ENCODE data around the gene JOSD1.
A peak's percentile ranks its signal among the peaks of the same experiment; 100 is the strongest.

The JOSD1 gene

DNA sequence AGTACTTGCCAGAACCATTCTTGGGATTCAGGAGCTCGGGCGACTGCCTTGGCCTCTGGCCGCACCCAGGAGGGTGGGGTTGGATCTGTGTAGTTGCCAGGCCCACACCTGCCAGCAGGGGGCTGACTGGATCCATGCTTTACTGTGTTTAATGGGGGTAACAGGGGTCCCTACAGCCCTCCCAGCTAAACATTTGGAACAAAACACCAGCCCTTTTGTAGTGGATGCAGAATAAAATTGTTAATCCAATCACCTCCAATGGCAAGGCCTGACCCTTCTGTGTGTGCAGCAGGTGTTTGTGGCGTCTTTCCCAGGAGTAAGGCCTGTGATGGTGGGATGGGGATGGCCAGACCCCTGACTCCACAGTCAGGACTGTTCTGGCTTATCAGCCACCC is 32.6 kb upstream of the JOSD1 start:
- DNase-seq (ENCODE audit: low read depth) = peak; percentile 41

DNA sequence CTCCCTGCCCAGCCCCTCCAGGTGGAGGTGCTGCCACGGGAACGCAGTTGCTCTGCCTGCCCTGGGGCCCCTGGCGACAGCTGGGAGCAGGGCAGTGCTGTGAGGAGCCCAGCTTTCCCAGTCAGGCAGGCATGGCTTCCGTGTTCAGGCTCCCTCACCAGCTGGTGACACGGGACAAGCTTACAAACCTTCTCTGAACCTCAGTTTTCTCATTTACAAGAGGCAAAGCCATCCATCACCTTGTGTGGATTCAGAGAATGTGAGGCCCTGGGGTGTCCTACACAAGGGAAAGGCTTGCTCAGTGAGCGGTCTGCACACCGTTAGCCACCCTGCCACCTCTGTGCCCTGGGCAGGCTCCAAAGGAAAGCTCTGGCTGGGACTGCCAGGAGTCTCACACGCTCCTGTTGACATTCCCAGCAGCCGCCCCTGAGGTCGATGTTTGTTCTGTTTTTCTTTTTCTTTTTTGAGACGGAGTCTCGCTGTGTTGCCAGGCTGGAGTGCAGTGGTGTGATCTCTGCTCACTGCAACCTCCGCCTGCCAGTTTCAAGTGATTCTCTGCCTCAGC is 31.6 kb upstream of the JOSD1 start:
- no peak for DNase-seq (ENCODE audit: low read depth)

DNA sequence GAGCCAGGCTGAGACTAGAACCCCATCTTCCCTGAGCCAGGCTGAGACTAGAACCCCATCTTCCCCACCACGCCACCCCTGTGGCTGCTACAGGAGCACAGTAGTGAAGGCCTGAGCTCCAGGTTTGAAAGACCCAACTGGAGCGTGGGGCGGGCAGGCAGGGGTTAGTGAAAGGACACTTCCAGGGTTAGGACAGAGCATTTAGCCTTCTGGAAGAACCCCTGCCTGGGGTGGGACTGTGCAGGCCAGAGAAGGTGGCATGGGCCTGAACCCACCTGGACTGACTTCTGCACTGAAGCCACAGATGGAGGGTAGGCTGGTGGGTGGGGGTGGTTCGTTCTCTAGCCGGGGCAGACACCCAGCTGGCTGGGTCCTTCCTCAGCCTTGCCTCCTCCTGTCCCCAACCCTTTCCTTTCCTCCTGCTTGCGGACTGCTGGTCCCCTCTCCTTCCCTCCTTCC is 31.0 kb upstream of the JOSD1 start:
- no peak for DNase-seq (ENCODE audit: low read depth)

DNA sequence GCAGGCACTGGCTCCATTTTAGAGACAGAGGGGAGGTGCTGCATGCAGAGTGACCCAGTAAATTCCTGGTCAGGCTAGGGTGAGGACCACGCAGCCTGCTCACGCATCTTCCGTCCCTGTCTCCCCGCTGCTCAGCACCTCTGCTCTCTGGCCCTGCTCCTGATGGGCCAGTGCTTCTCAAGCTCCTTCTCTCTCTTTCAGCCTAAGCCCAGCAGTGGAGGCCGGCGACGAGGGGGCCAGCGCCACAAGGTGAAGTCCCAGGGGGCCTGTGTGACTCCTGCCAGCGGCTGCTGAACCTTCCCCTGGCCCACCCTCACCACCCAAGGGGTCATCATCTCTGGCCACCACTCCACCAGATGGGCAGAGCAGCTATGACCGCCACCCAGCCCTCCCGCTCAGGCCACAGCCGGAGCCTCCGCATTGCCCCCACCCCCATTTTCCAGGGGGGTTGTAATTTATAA is 29.7 kb upstream of the JOSD1 start:
- no peak for DNase-seq (ENCODE audit: low read depth)

DNA sequence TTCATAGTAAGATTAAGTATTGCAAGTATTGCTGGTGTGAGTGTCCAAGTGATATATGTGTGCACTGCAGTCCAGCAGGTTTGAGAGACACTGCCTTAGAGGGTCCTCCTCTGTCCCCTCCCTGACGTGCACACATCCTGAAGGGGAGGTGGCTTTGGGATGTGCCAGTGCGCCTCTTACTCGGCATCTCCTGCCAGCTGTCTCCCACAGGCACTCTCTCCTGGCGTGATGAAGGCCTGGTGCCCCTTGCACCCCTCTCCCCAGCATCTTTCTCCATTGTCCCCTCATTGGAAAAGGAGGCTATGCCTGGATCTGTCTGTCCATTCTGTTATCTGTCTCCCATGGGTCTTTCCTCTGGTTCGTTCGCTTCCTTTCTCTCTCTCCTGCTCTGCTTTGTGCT is 29.2 kb upstream of the JOSD1 start:
- DNase-seq (ENCODE audit: low read depth) = no peak

DNA sequence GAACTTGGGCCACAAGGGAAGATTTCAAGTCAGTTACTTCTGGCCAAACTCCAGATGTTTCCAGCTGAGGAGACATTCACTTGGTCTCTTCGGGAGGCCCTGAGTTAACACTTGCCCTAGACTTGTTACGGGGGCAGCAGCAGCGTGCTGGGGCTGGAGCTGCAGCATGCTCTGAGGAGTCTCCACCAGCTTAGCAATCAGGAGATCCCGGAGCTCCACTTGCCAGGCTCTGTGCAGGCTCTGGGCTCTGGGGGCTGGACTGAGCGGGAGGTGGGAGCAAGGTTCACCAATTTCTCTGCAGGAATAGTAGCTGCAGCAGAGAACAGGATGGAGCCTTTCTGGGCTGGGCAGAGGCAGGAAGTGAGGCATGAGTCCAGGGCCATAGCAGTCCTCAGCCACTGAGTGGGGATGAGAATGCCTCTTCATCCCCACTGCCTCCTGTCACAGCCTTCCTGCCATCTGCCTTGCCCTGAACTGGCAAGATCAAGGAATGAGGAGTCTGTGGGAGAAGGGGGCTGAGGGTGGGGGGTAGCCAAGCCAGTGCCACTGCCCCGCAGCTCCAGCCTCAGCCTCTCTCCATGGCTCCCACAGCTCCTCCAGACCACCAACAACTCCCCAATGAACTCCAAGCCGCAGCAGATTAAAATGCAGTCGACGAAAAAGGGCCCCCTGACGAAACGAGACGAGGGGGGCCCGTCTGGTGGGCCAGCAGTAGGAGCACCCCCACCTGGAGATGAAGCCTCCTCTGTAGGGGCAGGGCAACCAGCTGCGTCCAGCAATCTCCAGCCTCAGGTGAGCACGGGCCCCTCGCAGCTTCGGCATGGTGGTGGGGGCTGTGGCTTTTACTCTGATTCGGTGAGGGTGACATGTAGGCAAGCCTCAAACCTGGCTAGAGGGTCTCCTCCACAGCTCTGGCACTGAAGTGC is 28.4 kb upstream of the JOSD1 start:
- no peak for DNase-seq (ENCODE audit: low read depth)

DNA sequence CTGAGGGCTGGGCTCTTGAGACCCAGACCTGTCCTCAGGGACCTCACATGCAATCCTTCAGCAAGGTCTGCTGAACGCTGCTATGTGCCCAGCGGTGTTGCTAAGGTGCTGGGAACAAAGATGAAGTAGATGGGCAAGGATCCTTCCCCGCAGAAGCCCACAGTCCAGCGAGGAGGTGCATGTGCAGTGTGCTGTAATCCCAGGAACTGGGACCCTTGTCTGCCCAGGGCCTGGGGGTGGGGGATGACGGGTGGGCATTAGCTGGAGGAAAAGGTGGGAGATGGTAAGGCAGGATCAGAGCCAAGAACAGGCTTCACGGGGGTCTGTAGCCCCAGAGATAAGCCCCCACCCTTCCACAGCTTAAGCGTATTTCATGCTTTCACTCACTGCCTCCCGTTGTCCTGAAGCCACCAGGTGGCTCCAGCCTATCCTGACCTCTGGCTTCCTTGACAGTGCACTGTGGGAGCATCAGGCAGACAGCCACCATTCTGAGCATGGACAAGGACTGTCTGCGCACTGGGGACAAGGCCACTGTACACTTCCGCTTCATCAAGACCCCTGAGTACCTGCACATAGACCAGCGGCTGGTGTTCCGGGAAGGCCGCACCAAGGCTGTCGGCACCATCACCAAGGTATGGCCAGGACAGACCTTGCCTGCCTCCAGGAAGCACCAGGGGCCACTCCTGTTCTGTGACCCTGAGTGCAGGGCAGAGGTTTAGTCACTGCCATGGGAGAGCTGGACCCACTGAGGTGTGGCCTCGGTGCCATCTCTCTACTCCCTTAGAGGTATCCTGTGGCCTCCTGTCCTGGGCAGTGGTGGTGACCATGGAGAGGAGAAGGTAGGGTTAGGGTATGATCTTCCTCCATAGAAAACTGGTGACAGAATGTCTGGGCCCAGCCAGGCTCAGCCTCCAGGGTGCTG is 27.0 kb upstream of the JOSD1 start:
- no peak for DNase-seq (ENCODE audit: low read depth)

DNA sequence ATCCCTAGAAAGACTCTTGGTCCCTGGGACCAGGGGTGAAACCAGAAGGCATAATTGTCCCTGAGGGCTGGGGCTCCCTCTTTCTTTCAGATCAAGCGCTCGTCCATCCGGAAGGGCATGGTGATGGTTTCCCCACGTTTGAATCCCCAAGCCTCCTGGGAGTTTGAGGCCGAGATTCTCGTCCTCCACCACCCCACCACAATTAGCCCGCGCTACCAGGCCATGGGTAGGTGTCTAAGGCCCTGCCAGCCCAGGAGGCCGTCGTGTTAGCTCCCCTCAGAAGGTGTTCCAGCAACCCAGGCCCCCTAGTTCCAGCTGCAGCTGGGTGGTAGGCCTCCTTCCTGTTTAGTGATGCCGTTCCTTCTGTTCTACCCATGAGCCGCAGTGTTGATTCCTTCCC is 26.4 kb upstream of the JOSD1 start:
- no peak for DNase-seq (ENCODE audit: low read depth)

DNA sequence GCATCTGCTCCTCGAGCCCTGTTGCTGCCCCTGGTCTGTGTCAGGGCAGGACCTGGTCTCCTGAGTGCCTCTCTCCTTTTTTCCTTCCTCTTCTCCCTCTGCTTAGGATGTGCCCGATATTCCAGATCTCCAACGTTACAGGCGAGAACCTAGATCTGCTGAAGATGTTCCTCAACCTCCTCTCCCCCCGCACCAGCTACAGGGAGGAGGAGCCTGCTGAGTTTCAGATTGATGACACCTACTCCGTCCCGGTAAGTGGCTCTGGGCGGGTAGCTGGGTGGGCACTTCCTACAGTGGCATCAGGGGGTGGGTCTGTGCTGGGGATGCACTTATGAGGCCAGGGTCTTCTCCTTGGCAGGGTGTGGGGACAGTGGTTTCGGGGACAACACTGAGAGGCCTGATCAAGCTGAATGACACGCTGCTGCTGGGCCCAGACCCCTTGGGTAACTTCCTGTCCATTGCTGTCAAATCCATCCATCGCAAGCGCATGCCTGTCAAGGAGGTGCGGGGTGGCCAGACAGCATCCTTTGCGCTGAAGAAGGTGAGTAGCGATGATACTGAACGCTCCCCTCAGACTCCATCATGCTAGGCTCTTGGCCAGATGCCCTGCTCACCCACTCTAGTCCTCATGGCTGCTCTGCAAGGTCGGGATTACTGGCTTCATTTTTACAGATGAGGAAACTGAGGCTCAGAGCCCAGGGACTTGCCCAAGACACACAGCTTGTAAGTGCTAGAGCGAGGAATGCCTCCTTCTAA is 25.3 kb upstream of the JOSD1 start:
- DNase-seq (ENCODE audit: low read depth) = no peak

DNA sequence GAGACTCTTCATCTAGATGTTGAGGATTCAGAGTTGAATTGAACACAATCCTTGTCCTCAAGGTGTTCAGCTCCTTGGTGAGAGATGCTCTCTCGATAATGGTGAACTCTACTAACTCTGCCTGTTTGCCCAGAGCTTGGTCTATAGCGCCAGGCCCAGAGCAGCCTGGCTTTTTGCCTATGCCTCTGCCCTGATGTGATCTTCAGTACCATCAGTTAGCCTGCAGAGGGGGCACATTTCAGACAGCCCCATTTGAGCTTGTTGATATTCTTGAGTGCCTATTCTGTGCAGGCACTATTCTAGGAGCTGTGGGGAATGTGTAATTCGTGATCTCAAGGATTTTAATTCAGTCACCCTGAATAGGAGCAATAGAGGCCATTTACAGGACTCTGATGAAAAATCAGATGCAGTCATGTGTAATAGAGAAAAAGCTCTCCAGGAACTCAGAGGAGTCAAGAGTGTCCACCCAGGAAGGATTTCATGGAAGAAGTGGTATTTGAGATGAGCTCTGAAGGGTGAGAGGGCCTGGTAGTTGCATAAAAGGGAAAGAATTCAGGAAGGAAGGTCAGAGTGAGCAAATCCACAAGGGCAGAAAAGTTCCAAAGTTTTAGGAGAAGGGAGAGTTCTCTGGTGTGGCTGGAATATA is 24.3 kb upstream of the JOSD1 start:
- no peak for DNase-seq (ENCODE audit: low read depth)

DNA sequence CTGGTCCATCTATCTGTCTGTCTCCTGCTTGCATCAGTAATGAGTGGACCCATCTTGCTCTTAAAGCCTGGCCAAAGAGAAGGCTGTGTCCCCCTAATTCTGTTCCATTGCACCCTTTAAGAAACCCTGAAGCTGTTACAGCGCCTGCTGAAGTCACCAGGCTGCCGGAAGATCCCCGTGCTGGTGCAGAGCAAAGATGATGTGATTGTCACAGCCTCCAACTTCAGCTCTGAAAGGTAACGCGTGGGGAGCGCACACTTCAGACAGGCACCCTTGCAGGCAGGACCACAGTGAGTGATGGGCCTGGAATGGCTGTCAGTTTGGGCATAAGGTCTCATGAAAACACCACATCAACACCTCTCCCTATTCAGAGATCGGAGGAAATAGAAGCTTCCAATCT is 23.4 kb upstream of the JOSD1 start:
- DNase-seq (ENCODE audit: low read depth) = no peak

DNA sequence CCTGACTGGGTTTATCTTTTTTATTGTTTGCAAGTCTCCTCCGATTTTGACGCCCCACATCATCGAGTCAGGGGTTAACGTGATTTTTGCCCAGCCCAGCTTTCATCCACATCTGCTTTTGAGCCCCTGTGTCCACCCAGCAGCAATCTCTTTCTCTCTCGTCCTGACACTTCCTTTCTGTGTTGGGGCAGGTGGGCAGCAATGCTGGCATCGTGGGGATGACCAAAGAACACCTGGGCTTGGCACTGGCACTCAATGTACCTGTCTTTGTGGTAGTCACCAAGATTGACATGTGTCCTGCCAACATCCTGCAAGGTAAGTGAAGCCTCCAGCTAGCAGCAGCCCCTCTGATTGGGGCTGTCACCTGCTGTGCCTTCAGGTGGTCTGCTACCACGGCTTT is 20.8 kb upstream of the JOSD1 start:
- DNase-seq (ENCODE audit: low read depth) = no peak

DNA sequence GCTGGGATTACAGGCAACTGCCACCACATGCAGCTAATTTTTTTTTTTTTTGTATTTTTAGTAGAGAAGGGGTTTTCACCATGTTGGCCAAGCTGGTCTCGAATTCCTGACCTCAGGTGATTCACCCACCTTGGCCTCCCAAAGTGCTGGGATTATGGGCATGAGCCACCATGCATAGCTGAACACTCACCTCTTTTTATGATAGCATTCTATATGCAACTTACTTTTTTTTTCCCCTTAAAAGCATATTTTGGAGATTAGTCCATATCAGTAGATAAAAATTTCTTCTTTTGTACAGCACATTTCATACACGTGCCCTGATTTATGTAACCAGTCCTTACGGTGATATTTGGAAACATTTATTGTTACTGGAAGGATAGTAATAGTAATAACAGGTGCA is 19.6 kb upstream of the JOSD1 start:
- DNase-seq (ENCODE audit: low read depth) = no peak

DNA sequence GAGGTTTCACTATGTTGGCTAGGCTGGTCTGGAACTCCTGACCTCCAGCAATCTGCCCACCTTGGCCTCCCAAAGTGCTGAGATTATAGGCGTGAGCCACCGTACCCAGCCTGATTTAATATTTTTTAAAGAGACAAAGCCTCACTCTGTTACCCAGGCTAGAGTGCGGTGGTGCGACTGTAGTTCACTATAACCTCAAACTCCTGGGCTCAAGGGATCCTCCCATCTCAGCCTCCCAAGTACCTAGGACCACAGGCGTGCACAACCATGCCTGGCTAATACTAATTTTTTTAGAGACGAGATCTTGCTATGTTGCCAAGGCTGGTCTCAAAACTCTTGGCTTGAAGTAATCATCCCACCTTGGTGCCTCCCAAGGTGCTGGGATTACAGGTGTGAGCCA is 18.5 kb upstream of the JOSD1 start:
- DNase-seq (ENCODE audit: low read depth) = no peak

DNA sequence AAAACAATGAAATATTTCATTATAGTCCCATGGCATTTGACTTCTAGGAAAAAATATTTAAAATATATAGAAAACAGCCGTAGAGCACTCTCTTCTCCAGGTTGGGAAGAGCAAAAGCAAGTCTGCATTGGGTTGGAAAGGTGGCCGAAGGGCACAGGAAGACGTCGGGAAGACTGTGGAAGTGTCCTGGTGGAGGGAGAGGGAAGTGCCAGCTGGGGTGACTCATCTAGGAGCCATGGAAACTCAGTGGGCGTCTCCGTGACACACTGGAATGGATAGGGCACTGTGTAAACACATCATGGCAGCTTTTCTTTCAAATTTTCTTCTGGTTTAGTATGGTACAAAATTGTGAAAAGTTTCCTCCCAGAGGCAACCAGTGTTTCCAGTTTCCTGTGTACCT is 17.7 kb upstream of the JOSD1 start:
- no peak for DNase-seq (ENCODE audit: low read depth)

DNA sequence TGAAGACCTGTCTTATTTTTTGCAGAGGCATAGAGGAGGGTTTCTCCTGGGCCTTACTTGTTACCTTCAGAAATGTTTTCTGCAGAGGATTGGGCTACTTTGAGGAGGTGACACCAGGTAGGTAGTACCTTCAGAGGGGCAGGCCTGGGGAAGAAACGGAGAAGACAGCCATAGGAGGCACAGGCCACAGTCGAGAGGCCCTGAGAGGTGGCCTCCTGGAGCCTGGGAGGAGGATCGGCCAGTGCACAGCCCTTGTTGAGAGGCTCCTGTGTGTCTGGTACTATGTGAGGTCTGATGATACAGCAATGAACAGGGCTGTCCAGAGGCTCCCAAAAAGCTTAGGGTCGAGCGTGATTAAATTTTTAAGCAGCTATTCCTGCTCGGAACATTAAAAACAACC is 16.5 kb upstream of the JOSD1 start:
- no peak for DNase-seq (ENCODE audit: low read depth)

DNA sequence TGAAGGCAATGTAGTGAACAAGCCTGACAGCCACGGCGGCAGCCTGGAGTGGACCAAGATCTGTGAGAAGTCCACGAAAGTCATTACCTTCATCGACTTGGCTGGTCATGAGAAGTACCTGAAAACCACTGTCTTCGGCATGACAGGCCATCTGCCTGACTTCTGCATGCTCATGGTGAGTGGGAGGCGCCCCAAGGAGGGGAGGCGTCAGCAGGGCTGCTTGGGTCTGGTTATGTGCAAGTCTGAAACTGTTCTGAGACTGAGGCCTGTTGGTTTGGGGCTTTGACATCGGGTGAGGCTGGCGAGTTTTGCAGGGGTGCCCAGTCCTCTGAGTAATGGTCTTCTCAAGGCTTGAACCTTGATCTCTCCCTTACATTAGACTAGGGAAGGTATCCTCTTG is 16.1 kb upstream of the JOSD1 start:
- DNase-seq (ENCODE audit: low read depth) = no peak

DNA sequence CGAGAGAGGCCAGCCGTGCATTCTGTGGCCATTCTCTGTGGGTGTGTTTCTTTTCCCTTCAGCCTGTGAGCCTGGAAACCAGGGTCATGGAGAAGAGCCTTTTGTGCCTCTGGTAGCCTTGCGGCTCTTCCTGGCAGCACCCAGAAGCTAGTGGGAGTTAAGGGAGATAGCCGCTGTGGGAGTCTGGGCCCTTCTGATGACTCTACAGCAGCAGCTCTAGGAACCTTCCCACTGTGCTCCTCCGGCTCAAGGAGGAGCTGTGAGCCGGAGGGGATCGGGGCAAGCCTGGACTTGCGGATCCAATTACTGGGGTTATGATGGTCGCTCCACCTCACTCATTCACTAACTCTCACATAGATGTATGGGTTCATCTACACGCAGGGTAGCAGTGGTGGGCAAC is 15.5 kb upstream of the JOSD1 start:
- DNase-seq (ENCODE audit: low read depth) = no peak

DNA sequence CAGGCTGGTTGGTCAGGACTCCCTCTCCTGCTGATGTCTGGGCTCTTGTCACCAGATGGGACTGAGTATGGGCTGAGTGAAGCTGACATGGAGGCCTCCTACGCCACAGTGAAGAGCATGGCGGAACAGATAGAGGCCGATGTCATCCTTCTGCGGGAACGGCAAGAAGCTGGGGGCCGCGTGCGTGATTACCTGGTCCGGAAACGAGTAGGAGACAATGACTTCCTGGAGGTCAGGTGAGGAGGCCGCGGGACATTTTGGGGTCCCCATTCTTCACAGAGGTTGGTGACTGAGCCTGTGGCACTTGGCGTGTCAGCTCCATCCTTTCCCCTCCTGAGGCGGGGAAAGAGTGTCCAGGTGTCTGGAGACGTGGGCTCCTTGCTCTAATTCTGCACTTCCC is 15.1 kb upstream of the JOSD1 start:
- DNase-seq (ENCODE audit: low read depth) = no peak

DNA sequence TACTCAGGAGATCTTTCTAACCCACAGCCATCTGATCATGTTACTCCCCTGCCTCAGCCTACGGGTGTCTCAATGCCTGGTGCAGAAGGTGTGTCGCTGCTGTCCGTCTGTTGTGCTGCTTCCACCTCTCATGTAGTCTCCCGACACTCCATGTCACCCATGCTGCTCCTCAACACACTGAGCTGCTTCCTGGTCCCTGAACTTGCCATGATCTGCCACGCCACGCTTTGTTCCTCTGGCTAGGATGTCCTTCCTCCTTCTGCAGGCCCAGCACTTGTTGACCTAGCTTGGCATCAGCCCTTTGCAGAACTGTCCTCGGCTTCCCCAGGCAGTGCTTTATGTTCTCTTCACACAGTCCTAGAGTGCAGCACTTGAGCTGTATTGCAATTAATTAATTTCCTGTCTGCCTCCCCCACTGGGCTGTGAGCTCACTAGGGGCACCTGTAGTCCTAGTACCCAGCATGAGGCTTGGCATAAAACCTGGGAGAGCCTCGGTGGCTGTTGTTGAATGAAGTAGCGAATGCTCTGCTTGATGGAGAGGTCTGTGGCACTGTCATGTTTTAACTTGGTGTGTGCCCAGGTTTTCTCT is 14.5 kb upstream of the JOSD1 start:
- no peak for DNase-seq (ENCODE audit: low read depth)

DNA sequence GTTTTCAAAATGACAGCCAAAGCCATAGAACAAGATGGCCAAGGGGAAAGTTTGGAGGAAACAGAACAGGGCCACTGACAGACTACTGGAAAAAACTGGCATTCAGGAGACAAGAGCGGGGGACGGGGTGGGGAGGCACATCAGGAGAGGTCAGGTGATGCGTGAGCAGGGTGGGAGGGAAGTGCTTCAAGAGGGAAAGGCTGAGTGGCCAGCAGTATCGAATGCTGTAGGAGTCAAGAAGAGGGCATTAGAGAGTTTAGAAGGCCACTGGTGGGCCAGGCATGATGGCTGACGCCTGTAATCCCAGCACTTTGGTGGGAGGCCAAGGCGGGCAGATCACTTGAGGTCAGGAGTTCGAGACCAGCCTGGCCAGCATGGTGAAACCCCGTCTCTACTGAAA is 13.2 kb upstream of the JOSD1 start:
- DNase-seq (ENCODE audit: low read depth) = no peak
